Panc1 (cell line): ENCODE results near the gene ZNF862. TPM values are rescaled to one million over a fixed set of nuclear protein-coding genes. Genes with fewer than 3 reads are reported as not detected.

Experiments
- ATAC-seq: fragments of 200-7000 bp; cut with Tn5 transposase; 2 replicates; pipeline ENCODE4 v1.9.1; 2020; ENCODE audit warnings: mild to moderate bottlenecking, moderate library complexity
- BruUV-seq: library from RNA; stranded (reverse); fragments of 400-500 nt; replicated peaks from 2 replicates; lab custom pipeline; 2021; lab: Mats Ljungman, UMichigan
- CTCF ChIA-PET: fragments of 300-600 bp; sonication (Branson Sonifier 250); formaldehyde crosslinking; loops from one replicate; lab custom pipeline; 2022; ENCODE audit warnings: antibody characterized with exemption; lab: Charles Lee
- POLR2A ChIA-PET: fragments of 300-600 bp; sonication (Branson Sonifier 250); formaldehyde crosslinking; loops from one replicate; lab custom pipeline; 2022; ENCODE audit warnings: antibody characterized with exemption; lab: Charles Lee
- DNase-seq: peaks from one replicate; pipeline ENCODE4 v3.0.0-alpha.2; 2010; ENCODE audit warnings: low read depth, low spot score
- H3K27ac ChIP-seq: 2 replicates; pipeline ENCODE4 v1.5.1; 2011; ENCODE audit warnings: mild to moderate bottlenecking, low read length, inconsistent platforms
- H3K27me3 ChIP-seq: fragments of 200-500 bp; sonication (Bioruptor generic); 2 replicates; pipeline ENCODE4 v1.6.0; 2014; ENCODE audit warnings: low read length, inconsistent platforms; ENCODE audit not compliant: control insufficient read depth, insufficient read depth
- H3K36me3 ChIP-seq: fragments of 200-500 bp; sonication (Bioruptor generic); 2 replicates; pipeline ENCODE4 v1.5.1; 2014; ENCODE audit warnings: inconsistent platforms, mild to moderate bottlenecking, low read length, moderate library complexity; ENCODE audit not compliant: control insufficient read depth, insufficient read depth
- H3K4me1 ChIP-seq: 2 replicates; pipeline ENCODE4 v1.5.1; 2011; ENCODE audit warnings: inconsistent platforms, mild to moderate bottlenecking, low read length, moderate library complexity; ENCODE audit not compliant: control insufficient read depth, insufficient read depth
- H3K4me3 ChIP-seq, 2 experiments: 2 replicates each; pipeline ENCODE4 v1.5.1; 2011 to 2012; ENCODE audit warnings: low read depth in 2 of 2, low read length in 2 of 2, mild to moderate bottlenecking in 2 of 2, inconsistent platforms in 1 of 2, moderate library complexity in 1 of 2
- H3K9me3 ChIP-seq: fragments of 200-500 bp; sonication (Bioruptor generic); 2 replicates; pipeline ENCODE4 v1.5.1; 2014; ENCODE audit warnings: low read depth, mild to moderate bottlenecking, inconsistent platforms, low read length, moderate library complexity; ENCODE audit not compliant: control insufficient read depth, insufficient read depth
- POLR2AphosphoS5 ChIP-seq: IDR thresholded peaks from 2 replicates; pipeline ENCODE4 v1.6.1; 2012; ENCODE audit warnings: mild to moderate bottlenecking, low read depth, low read length, moderate library complexity
- SIN3A ChIP-seq: IDR thresholded peaks from 2 replicates; pipeline ENCODE4 v1.6.1; 2012; ENCODE audit warnings: low read depth, mild to moderate bottlenecking, low read length, moderate library complexity, borderline replicate concordance; ENCODE audit not compliant: insufficient read depth
- TCF7L2 ChIP-seq: IDR thresholded peaks from 2 replicates; pipeline ENCODE4 v1.6.1; 2011; ENCODE audit warnings: mild to moderate bottlenecking, low read depth, low read length, inconsistent platforms
- in situ Hi-C: cut with HindIII; loops from 2 replicates; pipeline ENCODE4 v1.10.0; 2016; ENCODE audit warnings: low sequenced_read_pairs, low pct_unique_long_range_greater_than_20kb
- intact Hi-C: fragments of 100-400 bp; cut with micrococcal nuclease; formaldehyde crosslinking; loops from one replicate; pipeline ENCODE4 v1.10.0; 2022; ENCODE audit not compliant: unreplicated experiment
- total RNA-seq: library from RNA; stranded (reverse); gene quantifications from one replicate; pipeline ENCODE4 v1.2.1, GENCODE V29; 2021; ENCODE audit not compliant: unreplicated experiment
- TF ChIP-seq, protein P1 (sequence below), 2 experiments: IDR thresholded peaks; 2 replicates each; pipeline ENCODE4 v1.6.1; 2011 to 2012; ENCODE audit warnings: low read depth in 2 of 2, control low read depth in 1 of 2, low read length in 1 of 2, mild to moderate bottlenecking in 1 of 2, moderate library complexity in 1 of 2; ENCODE audit not compliant: insufficient read depth in 1 of 2
- TF ChIP-seq, protein P2 (sequence below): fragments of 450-650 bp; IDR thresholded peaks from 2 replicates; pipeline ENCODE4 v1.5.1; 2017; ENCODE audit warnings: mild to moderate bottlenecking

Gene ZNF862
- total RNA-seq, 1 experiment from 2014 or later = 6.8 TPM

DNA sequence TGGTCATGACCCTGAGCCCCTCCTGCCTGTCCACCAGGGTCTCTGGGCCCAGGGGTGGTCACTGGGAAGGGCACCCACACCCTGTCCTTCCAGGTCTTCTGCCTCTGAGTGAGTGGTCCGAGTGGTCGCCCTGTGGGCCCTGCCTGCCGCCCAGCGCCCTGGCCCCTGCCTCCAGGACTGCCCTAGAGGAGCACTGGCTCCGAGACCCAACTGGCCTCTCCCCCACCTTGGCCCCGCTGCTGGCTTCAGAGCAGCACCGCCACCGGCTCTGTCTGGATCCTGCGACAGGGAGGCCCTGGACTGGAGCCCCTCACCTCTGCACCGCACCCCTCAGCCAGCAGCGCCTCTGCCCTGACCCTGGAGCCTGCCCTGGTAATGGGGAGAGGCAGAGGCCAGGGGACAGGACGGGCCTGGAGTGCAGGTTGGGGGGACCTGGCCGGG is 13.9 kb upstream of the ZNF862 start:
- Histone ChIP-seq H3K9me3 (no peaks in the 10 kb centered on the region), H3K4me1 (no peaks in the 10 kb centered on the region), H3K36me3 (no peaks in the 10 kb centered on the region), H3K27me3 (no peaks in the 10 kb centered on the region), H3K27ac (no peak overlapping the region), H3K4me3 (no peak overlapping the region)
- in situ Hi-C loops (no loop called here), intact Hi-C loops (no loop called here)
- DNase-seq = no peak
- no peak for ATAC-seq
- ChIA-PET CTCF (no interaction called here), POLR2A (no interaction called here)
- TF ChIP-seq, protein P1, sequence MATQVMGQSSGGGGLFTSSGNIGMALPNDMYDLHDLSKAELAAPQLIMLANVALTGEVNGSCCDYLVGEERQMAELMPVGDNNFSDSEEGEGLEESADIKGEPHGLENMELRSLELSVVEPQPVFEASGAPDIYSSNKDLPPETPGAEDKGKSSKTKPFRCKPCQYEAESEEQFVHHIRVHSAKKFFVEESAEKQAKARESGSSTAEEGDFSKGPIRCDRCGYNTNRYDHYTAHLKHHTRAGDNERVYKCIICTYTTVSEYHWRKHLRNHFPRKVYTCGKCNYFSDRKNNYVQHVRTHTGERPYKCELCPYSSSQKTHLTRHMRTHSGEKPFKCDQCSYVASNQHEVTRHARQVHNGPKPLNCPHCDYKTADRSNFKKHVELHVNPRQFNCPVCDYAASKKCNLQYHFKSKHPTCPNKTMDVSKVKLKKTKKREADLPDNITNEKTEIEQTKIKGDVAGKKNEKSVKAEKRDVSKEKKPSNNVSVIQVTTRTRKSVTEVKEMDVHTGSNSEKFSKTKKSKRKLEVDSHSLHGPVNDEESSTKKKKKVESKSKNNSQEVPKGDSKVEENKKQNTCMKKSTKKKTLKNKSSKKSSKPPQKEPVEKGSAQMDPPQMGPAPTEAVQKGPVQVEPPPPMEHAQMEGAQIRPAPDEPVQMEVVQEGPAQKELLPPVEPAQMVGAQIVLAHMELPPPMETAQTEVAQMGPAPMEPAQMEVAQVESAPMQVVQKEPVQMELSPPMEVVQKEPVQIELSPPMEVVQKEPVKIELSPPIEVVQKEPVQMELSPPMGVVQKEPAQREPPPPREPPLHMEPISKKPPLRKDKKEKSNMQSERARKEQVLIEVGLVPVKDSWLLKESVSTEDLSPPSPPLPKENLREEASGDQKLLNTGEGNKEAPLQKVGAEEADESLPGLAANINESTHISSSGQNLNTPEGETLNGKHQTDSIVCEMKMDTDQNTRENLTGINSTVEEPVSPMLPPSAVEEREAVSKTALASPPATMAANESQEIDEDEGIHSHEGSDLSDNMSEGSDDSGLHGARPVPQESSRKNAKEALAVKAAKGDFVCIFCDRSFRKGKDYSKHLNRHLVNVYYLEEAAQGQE (IDR thresholded peaks at IDR 0.05; ENCODE audit: insufficient read depth in 1 of 2, low read depth in 2 of 2, low read length in 1 of 2) = no peak
- TF ChIP-seq POLR2AphosphoS5 = no peak
- TF ChIP-seq, protein P2, sequence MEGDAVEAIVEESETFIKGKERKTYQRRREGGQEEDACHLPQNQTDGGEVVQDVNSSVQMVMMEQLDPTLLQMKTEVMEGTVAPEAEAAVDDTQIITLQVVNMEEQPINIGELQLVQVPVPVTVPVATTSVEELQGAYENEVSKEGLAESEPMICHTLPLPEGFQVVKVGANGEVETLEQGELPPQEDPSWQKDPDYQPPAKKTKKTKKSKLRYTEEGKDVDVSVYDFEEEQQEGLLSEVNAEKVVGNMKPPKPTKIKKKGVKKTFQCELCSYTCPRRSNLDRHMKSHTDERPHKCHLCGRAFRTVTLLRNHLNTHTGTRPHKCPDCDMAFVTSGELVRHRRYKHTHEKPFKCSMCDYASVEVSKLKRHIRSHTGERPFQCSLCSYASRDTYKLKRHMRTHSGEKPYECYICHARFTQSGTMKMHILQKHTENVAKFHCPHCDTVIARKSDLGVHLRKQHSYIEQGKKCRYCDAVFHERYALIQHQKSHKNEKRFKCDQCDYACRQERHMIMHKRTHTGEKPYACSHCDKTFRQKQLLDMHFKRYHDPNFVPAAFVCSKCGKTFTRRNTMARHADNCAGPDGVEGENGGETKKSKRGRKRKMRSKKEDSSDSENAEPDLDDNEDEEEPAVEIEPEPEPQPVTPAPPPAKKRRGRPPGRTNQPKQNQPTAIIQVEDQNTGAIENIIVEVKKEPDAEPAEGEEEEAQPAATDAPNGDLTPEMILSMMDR = no peak
- TF ChIP-seq TCF7L2 = no peak
- no peak for TF ChIP-seq SIN3A
- BruUV-seq = no TSS peak

DNA sequence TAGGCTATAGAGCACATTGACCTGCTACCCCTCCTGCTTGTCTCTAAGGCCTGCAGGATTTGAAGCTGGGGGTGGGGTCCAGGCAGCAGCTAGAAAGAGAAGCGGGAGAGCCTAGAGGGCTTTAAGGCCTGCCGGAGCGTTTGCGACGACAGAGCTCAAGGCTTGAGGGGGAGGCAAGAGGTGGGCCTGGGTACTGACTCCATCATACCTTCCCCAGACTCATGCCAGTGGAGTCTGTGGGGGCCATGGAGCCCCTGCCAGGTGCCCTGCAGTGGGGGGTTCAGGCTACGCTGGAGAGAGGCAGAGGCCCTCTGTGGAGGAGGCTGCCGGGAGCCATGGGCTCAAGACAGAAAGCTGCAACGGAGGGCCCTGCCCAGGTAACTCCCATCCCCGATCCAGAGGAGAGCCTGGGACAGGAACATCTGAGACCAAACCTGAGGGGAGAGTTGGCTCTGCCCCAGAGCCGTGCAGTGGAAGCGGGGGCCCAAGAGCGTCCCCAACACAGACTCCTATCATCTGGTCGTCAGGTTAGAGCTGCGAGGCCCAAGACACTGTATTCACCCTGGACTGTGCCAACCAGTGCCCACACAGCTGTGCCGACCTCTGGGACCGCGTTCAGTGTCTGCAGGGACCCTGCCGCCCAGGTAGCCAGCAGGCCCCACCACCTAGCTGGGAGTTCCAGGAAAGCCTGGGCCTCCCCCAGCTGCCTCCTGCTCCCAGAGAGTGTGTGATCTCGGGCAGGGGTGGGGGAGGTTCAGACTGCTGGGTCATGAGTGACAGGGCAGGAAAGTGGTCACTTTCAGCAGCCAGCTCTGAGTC is 13.2 kb upstream of the ZNF862 start:
- Histone ChIP-seq H3K27me3 (no peaks in the 10 kb centered on the region), H3K27ac (no peak overlapping the region), H3K4me3 (no peak overlapping the region), H3K4me1 (no peaks in the 10 kb centered on the region), H3K36me3 (no peaks in the 10 kb centered on the region), H3K9me3 (no peaks in the 10 kb centered on the region)
- TF ChIP-seq POLR2AphosphoS5 (no peak), SIN3A (no peak)
- TF ChIP-seq, protein P1 (IDR thresholded peaks at IDR 0.05; ENCODE audit: insufficient read depth in 1 of 2, low read depth in 2 of 2, low read length in 1 of 2) = no peak
- POLR2A ChIA-PET = no interaction called here
- intact Hi-C loops = no loop called here
- DNase-seq (no peak), ATAC-seq (no peak)
- in situ Hi-C loops = no loop called here
- no TSS peak for BruUV-seq
- CTCF ChIA-PET = no interaction called here
